DOHH2 (cell line): ENCODE results near the gene SSH2.

Experiments
- H3F3A ChIP-seq: fragments of 200-600 bp; sonication (generic), shearing (Covaris generic); 2 replicates; pipeline ENCODE4 v1.6.0; 2016; ENCODE audit warnings: antibody characterized with exemption, mild to moderate bottlenecking; ENCODE audit not compliant: control insufficient read depth, insufficient read depth
- H3K27ac ChIP-seq: fragments of 200-600 bp; sonication (generic); 2 replicates; pipeline ENCODE4 v1.5.1; 2014; ENCODE audit warnings: low read depth, mild to moderate bottlenecking, low read length, moderate library complexity
- H3K27me3 ChIP-seq: fragments of 200-600 bp; sonication (generic); 2 replicates; pipeline ENCODE4 v1.6.1; 2014; ENCODE audit warnings: mild to moderate bottlenecking, low read length, mixed read lengths; ENCODE audit not compliant: control insufficient read depth
- H3K36me3 ChIP-seq: fragments of 200-600 bp; sonication (generic); 2 replicates; pipeline ENCODE4 v1.6.1; 2014; ENCODE audit warnings: mild to moderate bottlenecking, low read length, moderate library complexity, mixed read lengths; ENCODE audit not compliant: control insufficient read depth
- H3K4me1 ChIP-seq: fragments of 200-600 bp; sonication (generic); 2 replicates; pipeline ENCODE4 v1.6.1; 2014; ENCODE audit warnings: mild to moderate bottlenecking, low read length, mixed read lengths; ENCODE audit not compliant: control insufficient read depth
- H3K4me2 ChIP-seq: fragments of 200-600 bp; sonication (generic); 2 replicates; pipeline ENCODE4 v1.6.0; 2014; ENCODE audit warnings: mild to moderate bottlenecking, low read length, moderate library complexity
- H3K4me3 ChIP-seq: fragments of 200-600 bp; sonication (generic); 2 replicates; pipeline ENCODE4 v1.5.1; 2014; ENCODE audit warnings: mild to moderate bottlenecking, low read length, mixed read lengths
- H3K79me2 ChIP-seq: fragments of 200-600 bp; sonication (generic); 2 replicates; pipeline ENCODE4 v1.6.1; 2014; ENCODE audit warnings: mild to moderate bottlenecking, low read length, mixed read lengths; ENCODE audit not compliant: control insufficient read depth
- H3K9me2 ChIP-seq: fragments of 200-600 bp; sonication (generic); replicated peaks from 2 replicates; pipeline ENCODE4 v1.6.1; 2014; ENCODE audit warnings: mild to moderate bottlenecking, low read length, mixed read lengths; ENCODE audit not compliant: control insufficient read depth
- H3K9me3 ChIP-seq: fragments of 200-600 bp; sonication (generic); 2 replicates; pipeline ENCODE4 v1.6.1; 2014; ENCODE audit warnings: antibody characterized with exemption, low read length, mixed read lengths; ENCODE audit not compliant: control insufficient read depth, insufficient read depth
- H4K20me1 ChIP-seq: fragments of 200-600 bp; sonication (generic); 2 replicates; pipeline ENCODE4 v1.6.0; 2014; ENCODE audit warnings: low read depth, mild to moderate bottlenecking, antibody characterized with exemption, low read length, moderate library complexity; ENCODE audit not compliant: control insufficient read depth, insufficient read depth
- CTCF ChIP-seq: fragments of 200-600 bp; sonication (generic); IDR thresholded peaks from one replicate; pipeline ENCODE4 v1.5.1; 2014; ENCODE audit warnings: antibody characterized with exemption, mild to moderate bottlenecking, low read depth, low read length; ENCODE audit not compliant: poor library complexity, severe bottlenecking
- EZH2phosphoT487 ChIP-seq: fragments of 200-600 bp; sonication (generic); IDR thresholded peaks from 2 replicates; pipeline ENCODE4 v1.6.1; 2017; ENCODE audit warnings: borderline replicate concordance, mild to moderate bottlenecking, antibody characterized with exemption, low read length, moderate library complexity, mixed read lengths

Gene SSH2

GRCh38 chr17:29746669-29747068 lies 183.4 kb downstream of the SSH2 start:
- no peaks in the 10 kb centered on the region for H4K20me1 ChIP-seq
- H3K9me2 ChIP-seq, result no peaks in the 10 kb centered on the region
- H3K4me3 ChIP-seq, result no peak overlapping the region
- H3K4me1 ChIP-seq, result peaks cover 42% of the 10 kb centered on the region
- no peak overlapping the region for H3K4me2 ChIP-seq
- H3F3A ChIP-seq, result peaks cover 3% of the 10 kb centered on the region; the same call in 1 of the 2 replicates
- H3K9me3 ChIP-seq, result no peaks in the 10 kb centered on the region
- peaks cover 53% of the 10 kb centered on the region for H3K79me2 ChIP-seq
- peaks cover 10% of the 10 kb centered on the region for H3K36me3 ChIP-seq
- H3K27ac ChIP-seq, result no peak overlapping the region
- no peak for TF ChIP-seq CTCF
- TF ChIP-seq EZH2phosphoT487, result no peak
- no peaks in the 10 kb centered on the region for H3K27me3 ChIP-seq

- H3K4me3 ChIP-seq, result no peak overlapping the region
- no peaks in the 10 kb centered on the region for H4K20me1 ChIP-seq
- no peak for TF ChIP-seq CTCF
- no peak for TF ChIP-seq EZH2phosphoT487
- no peaks in the 10 kb centered on the region for H3K9me3 ChIP-seq
- no peak overlapping the region for H3K27ac ChIP-seq
- H3K36me3 ChIP-seq, result peaks cover 5% of the 10 kb centered on the region; the same call in 1 of the 2 replicates
- H3K4me2 ChIP-seq, result no peak overlapping the region
- H3K9me2 ChIP-seq, result no peaks in the 10 kb centered on the region
- peaks cover 47% of the 10 kb centered on the region for H3K79me2 ChIP-seq
- peaks cover 15% of the 10 kb centered on the region for H3F3A ChIP-seq
- H3K27me3 ChIP-seq, result no peaks in the 10 kb centered on the region
- peaks cover 55% of the 10 kb centered on the region for H3K4me1 ChIP-seq
Measured at GRCh38 chr17:29744121-29744520, 185.9 kb downstream of the SSH2 start.

- H3K27me3 ChIP-seq, result no peaks in the 10 kb centered on the region
- H4K20me1 ChIP-seq, result no peaks in the 10 kb centered on the region
- no peaks in the 10 kb centered on the region for H3K9me3 ChIP-seq
- no peak overlapping the region for H3K27ac ChIP-seq
- H3K36me3 ChIP-seq, result peaks cover 3% of the 10 kb centered on the region; the same call in 1 of the 2 replicates
- peaks cover 51% of the 10 kb centered on the region for H3K4me1 ChIP-seq
- H3K79me2 ChIP-seq, result peaks cover 31% of the 10 kb centered on the region
- no peak overlapping the region for H3K4me2 ChIP-seq
- no peaks in the 10 kb centered on the region for H3K9me2 ChIP-seq
- no peak overlapping the region for H3K4me3 ChIP-seq
- peaks cover 20% of the 10 kb centered on the region for H3F3A ChIP-seq
- TF ChIP-seq EZH2phosphoT487, result no peak
- TF ChIP-seq CTCF, result no peak
Measured at GRCh38 chr17:29742210-29742513, 187.9 kb downstream of the SSH2 start.

DNA sequence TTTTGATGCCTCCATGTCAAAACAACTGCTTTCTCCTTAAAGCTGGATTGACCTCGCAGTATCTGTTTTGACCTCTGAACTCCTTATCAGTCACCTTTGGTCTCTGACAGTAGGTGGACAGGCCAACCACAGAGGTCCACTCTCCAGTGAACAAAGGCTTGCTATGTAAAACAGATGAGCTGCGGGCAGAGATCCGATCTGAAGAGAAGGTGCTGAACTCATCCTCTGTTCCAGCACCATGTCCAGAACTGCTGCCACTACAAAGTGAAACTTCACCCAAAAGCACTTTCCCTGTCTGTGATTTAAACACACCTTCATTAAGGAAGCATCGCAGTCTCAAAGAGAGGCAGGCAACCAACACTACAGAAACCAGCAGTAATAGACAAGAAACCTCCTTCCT lies 190.0 kb downstream of the SSH2 start:
- H3K36me3 ChIP-seq, result no peaks in the 10 kb centered on the region
- no peak overlapping the region for H3K27ac ChIP-seq
- H3K4me3 ChIP-seq, result no peak overlapping the region
- TF ChIP-seq EZH2phosphoT487 (no peak), CTCF (no peak)
- H3K4me2 ChIP-seq, result no peak overlapping the region
- no peaks in the 10 kb centered on the region for H3K27me3 ChIP-seq
- peaks cover 21% of the 10 kb centered on the region for H3F3A ChIP-seq
- peaks cover 39% of the 10 kb centered on the region for H3K4me1 ChIP-seq
- H3K9me3 ChIP-seq, result no peaks in the 10 kb centered on the region
- no peaks in the 10 kb centered on the region for H4K20me1 ChIP-seq
- no peaks in the 10 kb centered on the region for H3K9me2 ChIP-seq
- peaks cover 16% of the 10 kb centered on the region for H3K79me2 ChIP-seq
